DMS114 treated with DMSO at 0.1 percent for 48 hours (cell line): ENCODE measurements around the gene GPR183.
A peak's percentile ranks its signal among the peaks of the same experiment; 100 is the strongest.

Experiments used
- DNase-seq: peaks from one replicate; lab custom pipeline; 2025; ENCODE audit not compliant: unreplicated experiment; lab: John Stamatoyannopoulos, UW

Gene GPR183

DNA sequence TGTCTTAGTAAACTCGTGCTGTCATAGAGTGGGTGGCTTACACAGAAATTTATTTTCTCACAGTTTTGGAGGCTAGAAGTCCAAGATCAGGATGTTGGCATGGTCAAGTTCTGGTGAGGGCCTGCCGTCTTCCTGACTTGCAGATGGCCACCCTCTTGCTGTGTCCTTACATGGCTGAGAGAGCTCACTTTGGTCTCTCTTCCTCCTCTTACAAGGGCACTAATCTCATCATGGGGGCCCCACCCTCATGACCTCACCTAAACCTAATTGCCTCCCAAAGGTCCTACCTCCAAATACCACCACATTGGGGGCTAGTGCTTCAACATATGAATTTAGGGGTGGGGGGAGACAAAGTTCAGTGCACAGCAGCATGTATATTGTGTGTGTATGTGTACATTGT is 34.7 kb downstream of the GPR183 start:
- no peak for DNase-seq

- DNase-seq, result no peak
Observed at GRCh38 chr13:99271249-99271648, 36.0 kb downstream of the GPR183 start.

DNA sequence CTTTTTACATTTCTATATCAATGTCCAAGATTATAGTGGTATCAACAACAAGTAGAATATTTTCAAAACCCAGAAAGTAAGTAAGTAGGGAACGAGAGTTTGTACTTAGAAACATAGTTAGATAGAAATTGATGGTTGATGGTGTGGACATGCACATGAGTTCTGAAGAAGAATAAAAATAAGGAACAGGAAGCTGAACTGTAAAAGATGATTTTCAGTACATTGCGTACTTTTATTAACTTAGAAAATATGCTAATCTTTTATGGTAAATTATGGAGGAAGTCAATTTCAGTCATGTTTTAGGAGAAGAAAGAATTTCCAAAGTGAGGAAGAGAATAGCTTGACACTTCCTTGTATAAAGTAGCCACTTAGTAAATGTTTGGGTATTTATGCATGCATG is 36.7 kb downstream of the GPR183 start:
- DNase-seq, result no peak

GRCh38 chr13:99269627-99270241 is 37.5 kb downstream of the GPR183 start:
- DNase-seq, result peak; percentile 15

DNA sequence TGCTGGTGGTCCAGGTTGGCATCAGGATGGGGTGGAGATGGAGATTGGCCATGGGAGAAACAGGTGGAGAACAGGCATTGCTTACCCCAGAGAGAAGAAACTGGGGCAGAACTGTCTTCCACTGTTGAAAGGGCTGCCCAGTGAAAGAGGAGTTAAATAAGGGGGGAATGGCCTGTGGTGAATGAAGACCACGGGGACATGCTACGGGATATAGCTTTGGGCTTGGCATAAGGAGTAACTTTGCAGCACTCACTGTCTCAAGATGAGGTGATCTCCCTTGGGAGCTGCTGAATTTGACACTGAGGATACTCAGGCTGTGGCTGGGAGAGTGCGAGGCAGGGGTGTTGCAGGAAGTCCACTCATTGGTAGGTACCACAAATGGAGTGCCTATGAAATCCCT is 38.4 kb downstream of the GPR183 start:
- DNase-seq, result no peak

GRCh38 chr13:99267927-99268326 is 39.3 kb downstream of the GPR183 start:
- DNase-seq, result no peak

DNA sequence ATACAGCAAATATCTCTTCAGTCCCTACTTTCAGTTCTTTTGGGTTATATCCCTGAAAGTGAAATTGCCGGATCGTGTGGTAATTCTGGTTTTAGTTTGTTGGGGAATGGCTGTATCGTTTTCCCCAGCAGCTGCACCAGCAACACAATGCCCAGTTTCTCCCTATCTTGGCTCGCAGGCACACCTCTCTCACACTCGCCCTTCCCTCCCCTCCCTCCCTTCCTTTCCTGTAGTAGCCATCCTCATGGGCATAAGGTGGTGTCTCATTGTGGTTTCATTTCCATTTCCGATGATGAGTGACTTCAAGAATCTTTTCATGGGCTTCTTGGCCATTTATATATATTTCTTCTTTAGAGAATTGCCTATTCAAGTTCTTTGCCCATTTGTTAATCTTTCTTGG is 40.4 kb downstream of the GPR183 start:
- DNase-seq, result no peak

DNA sequence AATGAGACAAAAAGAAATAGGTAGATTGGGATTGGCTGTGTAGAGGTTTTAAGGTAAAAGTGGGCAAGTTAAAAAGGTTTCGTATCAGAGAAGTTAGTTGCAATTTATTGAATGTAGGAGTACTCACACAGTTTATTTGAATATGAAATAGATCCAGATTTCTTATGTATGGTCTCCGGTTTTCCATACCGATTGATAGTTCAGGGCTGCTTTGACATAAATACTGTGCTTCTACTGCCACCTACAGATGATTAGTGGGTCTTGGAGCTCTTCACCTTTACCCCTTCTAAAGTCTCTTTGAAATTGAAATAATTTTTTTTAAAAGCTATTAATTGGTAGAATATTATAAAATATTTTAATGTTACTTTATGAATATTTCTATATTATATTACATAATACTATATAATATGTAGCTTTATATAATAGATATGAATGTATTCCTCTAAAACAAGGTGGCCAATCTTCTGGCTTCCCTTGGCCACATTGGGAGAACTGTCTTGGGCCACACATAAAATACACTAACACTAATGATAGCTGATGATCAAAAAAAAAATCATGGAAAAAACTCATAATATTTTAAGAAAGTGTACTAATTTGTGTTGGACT is 41.3 kb downstream of the GPR183 start:
- DNase-seq, result peak; percentile 3

DNA sequence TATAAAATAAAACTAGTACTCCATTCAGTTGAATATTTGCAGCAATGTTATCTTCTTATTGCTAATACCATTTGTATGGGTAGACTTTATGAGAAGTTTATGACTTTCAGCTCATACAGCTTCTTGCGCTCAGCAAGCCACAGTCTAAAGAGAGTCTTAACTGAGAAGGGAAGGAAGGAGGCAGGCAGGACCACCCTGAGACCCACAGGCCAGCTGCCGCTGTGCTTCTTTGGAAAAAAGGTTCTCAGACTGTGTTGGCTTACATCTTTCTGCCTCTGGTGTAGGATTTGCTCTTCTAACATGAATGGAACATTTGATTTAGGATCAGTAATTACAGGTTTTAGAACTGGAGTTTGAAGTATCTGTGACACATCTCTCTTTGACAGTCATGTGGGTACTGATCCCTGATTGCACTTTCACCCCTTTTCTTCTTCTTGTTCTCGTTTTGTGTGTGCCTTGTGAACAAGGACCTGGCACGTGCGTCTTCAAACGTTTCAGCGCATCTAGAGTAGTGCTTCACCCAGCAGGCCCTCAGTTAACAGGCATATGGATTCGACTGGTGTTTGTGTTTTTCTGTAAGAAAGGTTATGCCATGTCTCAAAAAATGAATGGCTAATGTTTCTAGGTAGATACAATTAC is 41.9 kb downstream of the GPR183 start:
- no peak for DNase-seq

DNA sequence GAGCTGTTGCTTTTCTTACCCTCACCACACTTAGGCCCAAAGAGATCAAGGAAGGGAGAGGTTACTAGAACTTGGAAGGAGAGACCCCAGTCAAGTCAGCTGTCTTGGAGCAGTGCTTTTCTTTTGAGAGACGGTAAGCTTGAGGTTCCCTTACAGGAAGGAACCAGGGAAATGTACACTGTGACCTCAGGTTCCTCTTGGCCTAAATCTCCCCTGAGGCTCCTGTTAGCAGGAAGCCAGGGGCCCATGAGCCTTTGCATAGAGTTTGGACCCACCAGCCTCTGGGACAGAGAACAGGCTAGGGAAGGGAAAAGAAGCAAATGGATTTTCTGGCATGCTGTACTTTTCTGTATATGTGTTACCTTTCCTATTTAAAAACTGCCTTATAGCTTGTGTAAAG is 43.1 kb downstream of the GPR183 start:
- no peak for DNase-seq

DNA sequence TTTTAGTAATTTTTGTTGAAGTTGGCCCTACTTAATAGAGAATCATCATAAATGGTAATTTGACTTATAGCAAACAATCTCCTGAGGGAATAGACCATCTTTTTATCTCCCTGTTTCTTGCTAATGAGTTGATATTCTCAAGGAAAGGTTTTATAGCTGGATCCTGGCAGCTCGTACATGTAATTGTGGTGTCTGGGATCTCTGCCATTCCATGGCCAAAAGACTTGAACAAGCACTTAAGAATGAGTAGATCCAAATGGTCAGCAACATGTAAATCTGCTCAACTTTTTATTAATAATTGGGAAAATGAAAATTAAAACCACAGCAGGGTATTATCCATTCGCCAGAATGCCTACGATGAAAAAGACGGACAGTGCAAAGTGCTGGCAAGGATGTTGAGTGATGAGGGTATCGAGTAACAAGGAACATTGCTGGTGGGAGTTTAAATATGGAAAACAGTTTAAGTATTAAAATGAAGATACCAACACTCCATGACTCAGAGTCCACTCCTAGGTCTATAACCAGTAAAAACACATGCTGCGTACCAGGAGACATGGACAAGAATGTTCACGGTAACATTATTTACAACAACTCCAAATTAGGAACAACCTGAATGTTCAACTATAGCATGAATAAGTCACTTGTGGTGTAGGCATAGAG is 43.9 kb downstream of the GPR183 start:
- DNase-seq, result no peak

DNA sequence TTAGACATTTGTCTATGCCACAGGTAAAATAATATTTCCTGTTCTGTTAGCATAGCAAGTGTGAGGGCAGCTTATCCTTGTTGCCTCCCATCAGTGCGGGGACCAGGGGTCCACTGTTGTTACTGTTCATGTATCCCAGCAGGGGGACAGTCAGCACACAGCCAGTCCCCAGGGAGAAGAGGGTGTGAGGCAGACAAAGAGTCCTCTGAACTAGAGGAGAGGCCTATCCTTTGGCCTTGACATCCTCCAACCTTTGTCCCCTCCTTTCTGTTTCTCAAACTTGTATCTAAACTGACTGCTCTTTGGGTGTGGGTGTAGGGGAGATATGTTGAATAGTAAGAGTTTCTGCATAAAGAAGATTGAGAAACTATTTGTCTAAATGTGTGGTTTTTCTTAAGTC is 46.1 kb downstream of the GPR183 start:
- no peak for DNase-seq

DNA sequence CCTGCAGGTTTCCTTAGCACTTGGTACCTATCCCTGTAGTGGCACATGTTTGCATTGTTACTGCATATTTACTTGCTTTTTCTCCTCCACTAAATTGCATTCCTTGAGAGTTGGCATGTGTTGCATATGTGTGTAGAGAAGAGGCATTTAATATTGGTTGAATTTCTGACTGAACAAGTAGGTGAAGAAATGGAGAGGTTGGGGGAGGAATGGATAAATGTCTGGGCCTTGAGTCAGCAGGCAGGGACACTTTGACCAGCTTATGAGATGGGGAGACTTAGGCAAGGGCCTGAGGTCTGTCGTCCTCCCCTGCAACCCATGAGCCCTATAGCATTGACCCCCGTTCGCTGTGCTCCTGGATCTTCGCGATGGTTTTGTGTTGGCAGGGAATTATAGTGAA is 47.0 kb downstream of the GPR183 start:
- DNase-seq, result no peak

GRCh38 chr13:99258946-99259345 is 48.3 kb downstream of the GPR183 start:
- no peak for DNase-seq

GRCh38 chr13:99258210-99258860 is 48.9 kb downstream of the GPR183 start, which contains the start of gene GPR18:
GPR18 (minus strand) TSS chr13:99258379; CDS start chr13:99255872, 2,507 bp downstream.
- no peak for DNase-seq

DNA sequence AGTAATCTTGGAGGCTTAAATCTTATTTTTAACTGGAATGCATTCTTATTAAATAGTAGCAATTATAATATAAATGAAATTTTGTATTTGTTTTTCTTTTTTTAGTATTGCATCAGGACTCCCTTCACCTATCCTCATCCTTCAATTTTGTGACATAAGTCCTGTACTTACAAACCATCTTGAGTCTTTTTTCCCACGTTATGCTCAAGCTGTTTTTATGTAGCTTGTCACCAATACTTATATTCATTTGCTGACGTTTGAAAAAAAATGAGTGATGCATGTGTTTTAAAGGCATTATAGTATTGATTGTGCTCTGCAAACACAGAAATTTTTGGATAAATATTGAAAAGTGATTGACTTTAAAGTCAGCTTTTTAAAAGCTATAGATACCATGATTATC is 49.9 kb downstream of the GPR183 start:
- no peak for DNase-seq

DNA sequence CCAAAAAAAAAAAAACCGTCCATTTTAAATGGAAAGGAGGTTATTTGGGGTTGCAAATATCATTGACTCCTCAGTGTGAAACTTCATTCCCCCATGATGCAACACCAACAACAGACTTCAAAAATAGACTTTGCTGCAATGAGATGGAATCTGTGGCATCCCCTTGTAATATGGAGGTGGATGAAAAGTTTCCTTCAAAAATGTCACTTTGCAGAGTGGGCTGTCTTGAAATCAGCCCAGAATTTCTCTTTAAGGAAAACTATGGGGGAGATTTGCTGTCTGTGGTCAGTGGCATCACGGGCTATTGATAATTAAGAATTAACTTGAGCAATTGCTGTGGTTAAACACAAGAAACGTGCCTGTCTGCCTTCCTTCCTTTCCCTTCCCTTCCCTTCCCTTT is 50.5 kb downstream of the GPR183 start:
- DNase-seq, result no peak

DNA sequence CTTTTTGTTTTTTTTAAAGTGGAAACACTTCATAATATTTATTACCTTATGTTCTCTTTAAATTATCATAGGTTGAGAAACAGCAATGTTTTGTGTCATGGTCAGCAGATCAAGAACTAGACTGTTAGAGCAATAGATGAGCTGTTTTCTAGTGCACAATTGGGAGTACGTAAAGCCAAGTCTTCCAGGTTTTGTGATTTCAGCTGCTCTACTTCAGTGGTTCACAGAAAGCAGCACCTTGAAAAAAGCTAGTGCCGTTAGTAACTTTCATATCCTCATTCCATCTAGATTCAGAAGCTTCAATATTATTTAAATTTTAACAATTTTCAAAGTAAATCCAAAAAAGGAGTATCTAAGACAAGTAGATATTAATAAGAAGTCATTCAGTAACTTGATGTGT is 50.9 kb downstream of the GPR183 start:
- DNase-seq, result no peak

DNA sequence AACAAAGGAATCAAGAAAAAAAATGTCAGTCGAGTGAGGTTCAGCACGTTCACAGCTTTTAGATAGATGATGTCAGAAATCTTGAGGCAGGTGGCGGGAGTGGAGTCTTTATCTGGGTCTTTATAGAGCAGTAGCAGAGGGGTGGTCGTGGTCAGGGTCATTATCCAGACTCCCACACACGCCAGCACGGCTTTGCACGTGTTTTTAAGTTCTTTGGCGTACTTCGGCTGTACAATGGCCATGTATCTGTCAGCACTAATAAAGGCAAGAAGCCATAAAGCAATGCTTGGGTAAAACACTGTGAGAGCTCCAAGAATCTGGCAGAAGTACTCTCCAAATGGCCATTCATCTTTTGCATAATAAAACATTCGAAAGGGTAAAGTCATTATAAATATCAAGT is 51.9 kb downstream of the GPR183 start:
- DNase-seq, result no peak

- no peak for DNase-seq
Observed at GRCh38 chr13:99254830-99255229, 52.4 kb downstream of the GPR183 start.

- no peak for DNase-seq
Observed at GRCh38 chr13:99251921-99252320, 55.3 kb downstream of the GPR183 start.
